Smooth muscle cell (in vitro differentiated cells): Measurements from ENCODE around the gene C14orf93. TPM values are rescaled to one million over a fixed set of nuclear protein-coding genes. Genes with fewer than 3 reads are reported as not detected.

Experiments used
- DNase-seq: peaks from one replicate; lab custom pipeline; 2025; ENCODE audit not compliant: unreplicated experiment; lab: John Stamatoyannopoulos, UW
- H2AFZ ChIP-seq: fragments of 200-600 bp; sonication (generic); 2 replicates; pipeline ENCODE4 v1.6.0; 2016; ENCODE audit warnings: antibody characterized with exemption, low read depth, mild to moderate bottlenecking
- H3F3A ChIP-seq: fragments of 200-600 bp; sonication (generic); 2 replicates; pipeline ENCODE4 v1.6.0; 2017; ENCODE audit warnings: antibody characterized with exemption, low read depth
- H3K27ac ChIP-seq: fragments of 200-600 bp; sonication (generic); 2 replicates; pipeline ENCODE4 v1.5.1; 2016; ENCODE audit warnings: low read depth, mild to moderate bottlenecking
- H3K27me3 ChIP-seq: fragments of 200-600 bp; sonication (generic); 2 replicates; pipeline ENCODE4 v1.6.1; 2016; ENCODE audit warnings: low read depth, mild to moderate bottlenecking
- H3K36me3 ChIP-seq: fragments of 200-600 bp; sonication (generic); 2 replicates; pipeline ENCODE4 v1.5.1; 2016; ENCODE audit warnings: low read depth
- H3K4me1 ChIP-seq: fragments of 200-600 bp; sonication (generic); 2 replicates; pipeline ENCODE4 v1.5.1; 2016; ENCODE audit warnings: low read depth
- H3K4me2 ChIP-seq: fragments of 200-600 bp; sonication (generic); 2 replicates; pipeline ENCODE4 v1.6.0; 2016; ENCODE audit warnings: mild to moderate bottlenecking
- H3K4me3 ChIP-seq: fragments of 200-600 bp; sonication (generic); 2 replicates; pipeline ENCODE4 v1.5.1; 2016; ENCODE audit warnings: mild to moderate bottlenecking
- H3K79me2 ChIP-seq: fragments of 200-600 bp; sonication (generic); 2 replicates; pipeline ENCODE4 v1.6.0; 2016; ENCODE audit warnings: low read depth, mild to moderate bottlenecking
- H3K9ac ChIP-seq: fragments of 200-600 bp; sonication (generic); 2 replicates; pipeline ENCODE4 v1.6.0; 2016; ENCODE audit warnings: low read depth
- H3K9me3 ChIP-seq: fragments of 200-600 bp; sonication (generic); replicated peaks from 2 replicates; pipeline ENCODE4 v1.5.1; 2016; ENCODE audit warnings: low read depth
- H4K20me1 ChIP-seq: fragments of 200-600 bp; sonication (generic); 2 replicates; pipeline ENCODE4 v1.6.0; 2016; ENCODE audit warnings: low read depth
- WGBS: methylation state at CpG from one replicate; pipeline ENCODE4 v1.1.7; 2016; ENCODE audit warnings: low lambda C conversion rate; 5-methylcytosine and 5-hydroxymethylcytosine counted together
- polyA plus RNA-seq: library from polyadenylated mRNA; unstranded; fragments of >200 nt; fragmentation: Nextera tagmentation; extraction: Ambion mirVana; gene quantifications from 2 replicates; pipeline ENCODE4 v1.2.1, GENCODE V29; 2016
- total RNA-seq: library from RNA; depleted of rRNA; stranded (reverse); fragments of >200 nt; gene quantifications from 2 replicates; pipeline ENCODE4 v1.2.3, GENCODE V29; 2014
- TF ChIP-seq, protein P1 (sequence below): fragments of 200-600 bp; sonication (generic); IDR thresholded peaks from 2 replicates; pipeline ENCODE4 v1.5.1; 2017; ENCODE audit warnings: borderline replicate concordance, mild to moderate bottlenecking, antibody characterized with exemption; ENCODE audit not compliant: insufficient read depth, poor library complexity, severe bottlenecking

C14orf93 gene
- total and polyA plus RNA-seq, 2 experiments from 2014 or later = 6.7 to 10.2 TPM

DNA sequence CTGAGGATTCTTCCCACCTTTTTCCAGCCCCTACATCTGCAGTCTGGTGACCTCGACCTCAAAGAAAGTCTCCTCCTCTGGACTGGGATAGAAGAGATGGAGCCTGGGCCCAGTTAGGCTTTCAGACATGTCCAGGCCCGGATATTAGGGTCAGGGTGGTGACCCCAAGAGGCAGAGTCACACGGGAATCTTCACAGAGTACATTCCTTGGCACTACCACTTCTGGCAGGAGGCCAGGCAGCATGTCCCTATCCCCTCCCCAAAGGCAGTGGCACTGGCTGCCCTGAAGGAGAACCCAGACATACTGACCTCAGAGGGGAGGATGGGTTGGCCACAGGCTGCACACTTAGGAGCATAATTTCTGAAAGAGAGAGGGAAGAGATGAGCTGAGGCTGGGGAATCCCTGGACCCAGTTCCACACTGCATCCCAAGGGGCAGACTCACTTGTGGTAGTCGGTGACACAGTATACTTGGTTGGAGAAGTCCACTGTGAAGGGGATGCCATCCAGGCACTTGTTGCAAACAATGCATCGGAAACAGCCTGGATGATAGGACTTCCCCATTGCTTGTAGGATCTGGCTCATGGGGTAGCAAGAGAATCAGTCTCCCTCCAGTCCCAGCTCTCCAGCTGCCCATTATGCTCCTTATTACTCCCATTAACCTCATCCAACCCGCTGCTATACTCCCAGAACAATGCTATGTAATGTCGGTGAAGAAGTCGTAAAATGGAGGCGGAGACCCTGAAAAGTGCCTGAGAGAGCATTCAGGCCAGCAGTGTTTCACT is 35.2 kb downstream of the C14orf93 start:
- no peak overlapping the region for H3K9ac ChIP-seq

DNA sequence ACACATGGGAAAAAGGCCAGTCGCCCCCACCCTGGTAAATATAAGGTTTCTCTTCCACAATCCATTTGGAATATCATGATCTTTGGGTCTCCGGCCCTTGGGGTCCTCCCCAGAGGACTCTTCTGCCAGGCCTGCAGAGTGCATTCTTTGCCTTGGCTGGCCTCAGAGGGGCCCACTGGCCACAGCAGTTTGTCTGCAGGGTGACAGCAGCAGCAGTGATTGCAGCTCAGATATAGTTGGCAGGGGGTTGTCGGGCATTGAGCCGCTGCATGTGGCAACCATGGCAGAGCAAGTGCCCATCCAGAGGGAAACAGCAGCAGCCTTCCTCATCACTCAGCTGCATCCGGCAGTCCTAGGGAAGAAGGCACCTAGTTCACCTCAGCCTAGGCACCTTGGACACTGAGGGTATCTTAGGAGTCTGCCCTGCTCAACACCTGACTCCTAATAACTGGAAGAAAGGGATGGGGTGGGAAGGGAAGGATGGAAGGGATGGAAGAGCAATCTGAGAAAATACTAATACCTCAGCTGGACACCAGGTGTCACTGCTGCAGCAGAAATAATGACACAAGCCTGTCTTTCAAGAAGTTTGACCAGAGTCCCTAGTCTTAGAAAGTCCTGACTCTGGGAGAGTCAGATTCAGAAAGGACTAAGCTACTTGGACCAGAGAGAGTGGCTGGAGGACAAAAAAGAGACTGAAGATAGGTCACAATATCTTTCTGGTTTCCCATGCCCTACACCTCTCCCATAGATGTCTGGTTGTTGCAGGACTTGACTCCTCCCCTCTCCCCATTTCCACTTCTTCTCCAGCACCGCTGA is 36.5 kb downstream of the C14orf93 start:
- 95% methylated on average over 6 of the region's 6 CpGs for WGBS
- H3K9ac ChIP-seq = no peak overlapping the region
- H3K4me1 ChIP-seq = peaks cover 25% of the 10 kb centered on the region
- H3K27me3 ChIP-seq = no peaks in the 10 kb centered on the region
- H3K27ac ChIP-seq = no peak overlapping the region
- H3K79me2 ChIP-seq = no peaks in the 10 kb centered on the region
- no peak overlapping the region for H2AFZ ChIP-seq
- H3K4me3 ChIP-seq = no peak overlapping the region
- H3K4me2 ChIP-seq = no peak overlapping the region
- TF ChIP-seq, protein P1, sequence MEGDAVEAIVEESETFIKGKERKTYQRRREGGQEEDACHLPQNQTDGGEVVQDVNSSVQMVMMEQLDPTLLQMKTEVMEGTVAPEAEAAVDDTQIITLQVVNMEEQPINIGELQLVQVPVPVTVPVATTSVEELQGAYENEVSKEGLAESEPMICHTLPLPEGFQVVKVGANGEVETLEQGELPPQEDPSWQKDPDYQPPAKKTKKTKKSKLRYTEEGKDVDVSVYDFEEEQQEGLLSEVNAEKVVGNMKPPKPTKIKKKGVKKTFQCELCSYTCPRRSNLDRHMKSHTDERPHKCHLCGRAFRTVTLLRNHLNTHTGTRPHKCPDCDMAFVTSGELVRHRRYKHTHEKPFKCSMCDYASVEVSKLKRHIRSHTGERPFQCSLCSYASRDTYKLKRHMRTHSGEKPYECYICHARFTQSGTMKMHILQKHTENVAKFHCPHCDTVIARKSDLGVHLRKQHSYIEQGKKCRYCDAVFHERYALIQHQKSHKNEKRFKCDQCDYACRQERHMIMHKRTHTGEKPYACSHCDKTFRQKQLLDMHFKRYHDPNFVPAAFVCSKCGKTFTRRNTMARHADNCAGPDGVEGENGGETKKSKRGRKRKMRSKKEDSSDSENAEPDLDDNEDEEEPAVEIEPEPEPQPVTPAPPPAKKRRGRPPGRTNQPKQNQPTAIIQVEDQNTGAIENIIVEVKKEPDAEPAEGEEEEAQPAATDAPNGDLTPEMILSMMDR = peak; percentile 58
- H3K36me3 ChIP-seq = no peaks in the 10 kb centered on the region
- no peak for DNase-seq
- peaks cover 13% of the 10 kb centered on the region for H4K20me1 ChIP-seq
- H3F3A ChIP-seq = peaks cover 20% of the 10 kb centered on the region
- no peaks in the 10 kb centered on the region for H3K9me3 ChIP-seq

More for the DNA sequence above, 35.2 kb downstream of the C14orf93 start:
- H3K4me2 ChIP-seq = no peak overlapping the region
- H3K9me3 ChIP-seq = no peaks in the 10 kb centered on the region
- H3K79me2 ChIP-seq = peaks cover 1% of the 10 kb centered on the region
- no peak overlapping the region for H3K27ac ChIP-seq
- no peaks in the 10 kb centered on the region for H3K27me3 ChIP-seq
- no peak for DNase-seq
- H3K4me3 ChIP-seq = no peak overlapping the region
- TF ChIP-seq, protein P1 = no peak
- H2AFZ ChIP-seq = no peak overlapping the region
- no peaks in the 10 kb centered on the region for H3K36me3 ChIP-seq
- 83% methylated on average over 9 of the region's 9 CpGs for WGBS
- peaks cover 20% of the 10 kb centered on the region for H4K20me1 ChIP-seq
- peaks cover 33% of the 10 kb centered on the region for H3F3A ChIP-seq
- peaks cover 38% of the 10 kb centered on the region for H3K4me1 ChIP-seq

- DNase-seq = no peak
- H3K4me3 ChIP-seq = no peak overlapping the region
- TF ChIP-seq, protein P1 = no peak
- no peaks in the 10 kb centered on the region for H3K79me2 ChIP-seq
- H4K20me1 ChIP-seq = peaks cover 12% of the 10 kb centered on the region
- H3F3A ChIP-seq = peaks cover 13% of the 10 kb centered on the region
- no peak overlapping the region for H3K9ac ChIP-seq
- H2AFZ ChIP-seq = no peak overlapping the region
- whole genome bisulfite sequencing = 97% methylated on average over 2 of the region's 2 CpGs
- no peaks in the 10 kb centered on the region for H3K27me3 ChIP-seq
- H3K27ac ChIP-seq = no peak overlapping the region
- H3K4me2 ChIP-seq = no peak overlapping the region
- peaks cover 17% of the 10 kb centered on the region for H3K4me1 ChIP-seq
- H3K36me3 ChIP-seq = no peaks in the 10 kb centered on the region
- no peaks in the 10 kb centered on the region for H3K9me3 ChIP-seq
Observed at GRCh38 chr14:22972313-22972930, 37.5 kb downstream of the C14orf93 start.
